Body of pancreas (tissue), 4 donors: ENCODE measurements around the gene GRAMD2A. TPM values are rescaled to one million over a fixed set of nuclear protein-coding genes. Genes with fewer than 3 reads are reported as not detected.
A peak's percentile ranks its signal among the peaks of the same experiment; 100 is the strongest.

ENCODE experiments used
- ATAC-seq: fragments of 150-250 bp; one replicate; pipeline ENCODE4 v1.9.1; 2016
- DNase-seq, 4 donors: peaks; one replicate each; pipeline ENCODE4 v3.0.0-alpha.2; 2019
- H3K27ac ChIP-seq, 4 donors: fragments of 200-600 bp; sonication (generic); 1 replicate in 3 of 4; 2 replicates in 1 of 4; pipeline versions ENCODE4 v1.5.1 to v1.6.1; 2016 to 2019; ENCODE audit warnings: mild to moderate bottlenecking in 1 of 4, mixed read lengths in 1 of 4, moderate library complexity in 1 of 4
- H3K27me3 ChIP-seq, 2 donors: fragments of 200-600 bp; sonication (generic); one replicate each; pipeline ENCODE4 v1.6.0; 2016; ENCODE audit warnings: mild to moderate bottlenecking in 1 of 2
- H3K36me3 ChIP-seq, 2 donors: fragments of 200-600 bp; sonication (generic); replicated peaks in 1 of 2; 2 replicates each; pipeline ENCODE4 v1.5.1; 2016; ENCODE audit warnings: low read depth in 2 of 2; ENCODE audit not compliant: insufficient read depth in 1 of 2
- H3K4me1 ChIP-seq: fragments of 200-600 bp; sonication (generic); one replicate; pipeline ENCODE4 v1.6.0; 2016
- H3K4me3 ChIP-seq, 2 donors: fragments of 200-600 bp; sonication (generic); 1 replicate in 1 of 2; 2 replicates in 1 of 2; pipeline ENCODE4 v1.5.1; 2016 to 2019
- H3K9me3 ChIP-seq, 3 donors: fragments of 200-600 bp; sonication (generic); 1 replicate in 2 of 3; 2 replicates in 1 of 3; pipeline ENCODE4 v1.5.1; 2016
- CTCF ChIP-seq, 7 experiments: fragments of 450-650 bp in 4 of 7; fragments of 200-600 bp in 3 of 7; sonication (generic) in 3 of 7; IDR thresholded peaks; one replicate each; pipeline ENCODE4 v1.5.1; 2016 to 2019; ENCODE audit warnings: antibody characterized with exemption in 7 of 7
- POLR2A ChIP-seq, 3 donors: fragments of 450-650 bp; IDR thresholded peaks; one replicate each; pipeline ENCODE4 v1.6.1; 2016; ENCODE audit warnings: antibody characterized with exemption in 3 of 3, mild to moderate bottlenecking in 2 of 3
- WGBS, 2 donors: methylation state at CpG; one replicate each; pipeline ENCODE4 v1.1.5; 2017; 5-methylcytosine and 5-hydroxymethylcytosine counted together
- intact Hi-C: fragments of 100-400 bp; cut with DNase I; formaldehyde crosslinking; loops from one replicate; pipeline ENCODE4 v1.15.1; 2023
- total RNA-seq, 2 donors: library from RNA; depleted of rRNA; stranded (reverse); fragments of >200 nt; gene quantifications; one replicate each; pipeline ENCODE4 v1.1.0, GENCODE V29; 2016

The GRAMD2A gene
- total RNA-seq, 2 donors from 2014 or later: 0.26 TPM; not detected in 1

- peak; percentile 93 for ATAC-seq
Observed at GRCh38 chr15:72118017-72118978, 79.3 kb downstream of the GRAMD2A start, which contains the start of the genes MYO9A and SENP8. Gene MYO9A (minus strand): TSS chr15:72118150. CDS start chr15:72046563, 71,587 bp downstream. Gene SENP8 (plus strand): TSS chr15:72118403. CDS start chr15:72139624, 21,221 bp downstream.

GRCh38 chr15:72117486-72118016, 80.0 kb downstream of the GRAMD2A start:
- no peaks in the 10 kb centered on the region for H3K9me3 ChIP-seq
- H3K36me3 ChIP-seq: no peaks in the 10 kb centered on the region
- H3K27me3 ChIP-seq: no peaks in the 10 kb centered on the region
- peak overlapping the region; percentile 69 to 95 (median 90) for H3K27ac ChIP-seq
- DNase-seq (peak; percentile 67 to 81 (median 71)), ATAC-seq (peak; percentile 61)
- TF ChIP-seq CTCF (IDR thresholded peaks at IDR 0.05) (no peak), POLR2A (IDR thresholded peaks at IDR 0.05) (peak; percentile 50 to 75 (median 61))
- 0 to 1% methylated on average over 1 to 59 of the region's 59 CpGs for WGBS, 2 donors
- H3K4me3 ChIP-seq: peak overlapping the region; percentile 86 to 92
- H3K4me1 ChIP-seq: peaks cover 33% of the 10 kb centered on the region
- intact Hi-C loops: no loop called here

More at GRCh38 chr15:72118017-72118978, 79.3 kb downstream of the GRAMD2A start, which contains the start of the genes MYO9A and SENP8:
- no peaks in the 10 kb centered on the region for H3K27me3 ChIP-seq
- intact Hi-C loops: no loop called here
- H3K9me3 ChIP-seq: no peaks in the 10 kb centered on the region
- H3K27ac ChIP-seq: peak within 1 kb of the TSS; percentile 86 to 95 (median 90)
- peak; percentile 97 to 99 (median 98) for DNase-seq
- peaks cover 32% of the 10 kb centered on the region for H3K4me1 ChIP-seq
- no peaks in the 10 kb centered on the region for H3K36me3 ChIP-seq
- H3K4me3 ChIP-seq: peak within 1 kb of the TSS; percentile 86 to 92
- peak in 3 of 7 experiments; percentile 12 to 30 (median 25) for TF ChIP-seq CTCF (IDR thresholded peaks at IDR 0.05)
- TF ChIP-seq POLR2A (IDR thresholded peaks at IDR 0.05): peak in 2 of 3 donors; percentile 48 to 56
- 1% methylated on average over 44 to 64 of the region's 69 CpGs for WGBS, 2 donors

GRCh38 chr15:72116731-72117485, 80.7 kb downstream of the GRAMD2A start:
- Histone ChIP-seq H3K4me1 (peaks cover 33% of the 10 kb centered on the region), H3K27me3 (no peaks in the 10 kb centered on the region), H3K9me3 (no peaks in the 10 kb centered on the region), H3K4me3 (peak overlapping the region; percentile 86 to 92), H3K27ac (peak overlapping the region in 3 of 4 donors; percentile 87 to 95 (median 92)), H3K36me3 (no peaks in the 10 kb centered on the region)
- no peak for ATAC-seq
- DNase-seq: peak; percentile 22 to 38 (median 26)
- WGBS, 2 donors: 1 to 6% methylated on average over 18 to 24 of the region's 24 CpGs
- TF ChIP-seq CTCF (IDR thresholded peaks at IDR 0.05) (no peak), POLR2A (IDR thresholded peaks at IDR 0.05) (no peak)
- intact Hi-C loops: no loop called here

GRCh38 chr15:72113347-72114031, 84.1 kb downstream of the GRAMD2A start:
- DNase-seq (no peak), ATAC-seq (no peak)
- no peaks in the 10 kb centered on the region for H3K9me3 ChIP-seq
- H3K4me1 ChIP-seq: peaks cover 35% of the 10 kb centered on the region
- H3K27ac ChIP-seq: no peak overlapping the region
- WGBS, 2 donors: 74 to 76% methylated on average over 4 of the region's 4 CpGs
- no peaks in the 10 kb centered on the region for H3K27me3 ChIP-seq
- no peaks in the 10 kb centered on the region for H3K36me3 ChIP-seq
- intact Hi-C loops: no loop called here
- no peak overlapping the region for H3K4me3 ChIP-seq
- TF ChIP-seq POLR2A (IDR thresholded peaks at IDR 0.05) (no peak), CTCF (IDR thresholded peaks at IDR 0.05) (no peak)
